HG02870 (cell line): Measurements from ENCODE around the gene GUCA2A.

Experiments used
- ATAC-seq: cut with Tn5 transposase; IDR thresholded peaks from one replicate; pipeline ENCODE4 v1.9.1; 2021; ENCODE audit warnings: mild to moderate bottlenecking, moderate library complexity; ENCODE audit not compliant: unreplicated experiment

GUCA2A gene

GRCh38 chr1:42155362-42155761, 9.2 kb downstream of the GUCA2A start:
- no peak for ATAC-seq

GRCh38 chr1:42154685-42155084, 9.9 kb downstream of the GUCA2A start:
- no peak for ATAC-seq

- ATAC-seq, result no peak
Observed at GRCh38 chr1:42153624-42154023, 10.9 kb downstream of the GUCA2A start.

- no peak for ATAC-seq
Observed at GRCh38 chr1:42152907-42153600, 11.5 kb downstream of the GUCA2A start, which contains the start of gene GUCA2B. Gene GUCA2B, plus strand, starts transcription at chr1:42153410. Its CDS starts 41 bp downstream, at chr1:42153451.

GRCh38 chr1:42152119-42152518, 12.4 kb downstream of the GUCA2A start:
- ATAC-seq, result no peak

- no peak for ATAC-seq
Observed at GRCh38 chr1:42150651-42151050, 13.9 kb downstream of the GUCA2A start.

GRCh38 chr1:42148166-42148565, 16.4 kb downstream of the GUCA2A start:
- ATAC-seq, result no peak

GRCh38 chr1:42146626-42147320, 17.8 kb downstream of the GUCA2A start:
- ATAC-seq, result no peak

- ATAC-seq, result no peak
Observed at GRCh38 chr1:42145764-42146625, 18.6 kb downstream of the GUCA2A start.

GRCh38 chr1:42145389-42145716, 19.2 kb downstream of the GUCA2A start:
- ATAC-seq, result no peak

GRCh38 chr1:42144711-42145388, 19.7 kb downstream of the GUCA2A start:
- ATAC-seq, result no peak

- no peak for ATAC-seq
Observed at GRCh38 chr1:42143896-42144710, 20.4 kb downstream of the GUCA2A start.

GRCh38 chr1:42142894-42143675, 21.5 kb downstream of the GUCA2A start:
- no peak for ATAC-seq

- ATAC-seq, result no peak
Observed at GRCh38 chr1:42141978-42142377, 22.6 kb downstream of the GUCA2A start.

GRCh38 chr1:42140191-42140590, 24.4 kb downstream of the GUCA2A start:
- ATAC-seq, result no peak

- no peak for ATAC-seq
Observed at GRCh38 chr1:42139444-42139843, 25.1 kb downstream of the GUCA2A start.

GRCh38 chr1:42138586-42138985, 26.0 kb downstream of the GUCA2A start:
- no peak for ATAC-seq

- no peak for ATAC-seq
Observed at GRCh38 chr1:42137766-42138165, 26.8 kb downstream of the GUCA2A start.

- no peak for ATAC-seq
Observed at GRCh38 chr1:42136466-42136865, 28.1 kb downstream of the GUCA2A start.
